Kasumi-1 (cell line): ENCODE measurements around the gene LYPLA2.
A peak's percentile ranks its signal among the peaks of the same experiment; 100 is the strongest.
"Not testable (repeated sequence)": the region's sequence is repeated elsewhere in the genome, so short reads cannot be mapped to it uniquely, and the experiment has no call there.

Experiments
- DNase-seq, 2 experiments: peaks; one replicate each; lab custom pipeline; 2025; lab: John Stamatoyannopoulos, UW

LYPLA2 gene

GRCh38 chr1:23779826-23780371 is 11.0 kb upstream of the LYPLA2 start:
- no peak for DNase-seq

GRCh38 chr1:23783141-23783540 is 7.8 kb upstream of the LYPLA2 start:
- not testable (repeated sequence) for DNase-seq

GRCh38 chr1:23784846-23785245 is 6.1 kb upstream of the LYPLA2 start:
- no peak for DNase-seq

- no peak for DNase-seq
Measured at GRCh38 chr1:23787701-23788100, 3.2 kb upstream of the LYPLA2 start.

GRCh38 chr1:23788695-23789094 is 2.2 kb upstream of the LYPLA2 start:
- DNase-seq = no peak

DNA sequence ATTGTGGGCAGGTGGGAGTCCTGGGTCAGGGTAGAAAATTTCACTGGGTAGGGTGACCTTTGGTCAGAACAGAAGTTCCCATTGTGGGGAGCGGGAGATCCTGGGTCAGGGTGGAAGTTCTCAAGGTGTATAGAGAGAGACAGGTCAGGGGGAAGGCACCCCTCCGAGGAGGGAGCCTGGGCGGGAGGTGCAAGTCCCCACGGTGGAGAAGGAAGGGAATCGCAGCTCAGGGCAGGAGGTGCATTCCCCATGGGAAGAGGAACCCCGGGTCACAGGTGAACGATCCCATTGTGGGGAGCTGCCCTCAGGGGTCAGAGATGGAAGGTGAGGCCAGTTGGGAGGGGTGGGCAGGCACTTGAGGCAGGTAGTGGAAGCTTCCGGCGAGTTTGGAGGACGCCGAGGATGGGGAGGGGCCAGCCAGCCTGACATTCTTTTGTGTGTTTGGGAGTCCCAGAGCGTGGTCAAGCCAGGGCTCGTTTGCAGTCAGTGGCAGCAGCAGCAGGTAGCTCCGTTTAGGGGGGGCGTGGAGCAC is 637 bp downstream of the LYPLA2 start:
- DNase-seq = peak in 1 of 2 experiments; percentile 15

- no peak for DNase-seq
Measured at GRCh38 chr1:23792151-23792945, 1.4 kb downstream of the LYPLA2 start.

GRCh38 chr1:23793018-23793781 is 2.3 kb downstream of the LYPLA2 start:
- no peak for DNase-seq

DNA sequence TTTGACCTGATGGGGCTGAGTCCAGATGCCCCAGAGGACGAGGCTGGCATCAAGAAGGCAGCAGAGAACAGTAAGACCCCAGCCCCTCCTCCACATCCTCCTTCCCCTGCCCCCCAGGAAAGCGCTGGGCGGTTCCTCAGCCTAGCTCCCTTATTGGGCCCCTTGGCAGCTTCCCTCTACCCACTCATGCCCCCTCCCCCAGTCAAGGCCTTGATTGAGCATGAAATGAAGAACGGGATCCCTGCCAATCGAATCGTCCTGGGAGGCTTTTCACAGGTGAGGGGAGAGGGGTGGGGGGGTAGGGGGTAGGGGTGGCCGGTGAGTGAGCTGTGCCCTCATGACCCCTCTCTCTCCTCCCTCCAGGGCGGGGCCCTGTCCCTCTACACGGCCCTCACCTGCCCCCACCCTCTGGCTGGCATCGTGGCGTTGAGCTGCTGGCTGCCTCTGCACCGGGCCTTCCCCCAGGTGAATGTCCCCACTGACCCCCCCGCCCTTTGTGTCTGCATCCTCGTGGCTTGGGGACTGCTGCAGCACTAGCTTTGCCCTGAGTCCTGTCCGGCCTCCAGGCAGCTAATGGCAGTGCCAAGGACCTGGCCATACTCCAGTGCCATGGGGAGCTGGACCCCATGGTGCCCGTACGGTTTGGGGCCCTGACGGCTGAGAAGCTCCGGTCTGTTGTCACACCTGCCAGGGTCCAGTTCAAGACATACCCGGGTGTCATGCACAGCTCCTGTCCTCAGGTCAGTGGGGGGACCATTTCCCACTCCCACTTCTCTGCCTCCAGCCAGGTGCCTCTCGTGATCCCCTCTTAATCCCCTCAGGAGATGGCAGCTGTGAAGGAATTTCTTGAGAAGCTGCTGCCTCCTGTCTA is 3.2 kb downstream of the LYPLA2 start:
- DNase-seq = no peak

GRCh38 chr1:23794732-23795182 is 3.8 kb downstream of the LYPLA2 start:
- not testable (repeated sequence) for DNase-seq

DNA sequence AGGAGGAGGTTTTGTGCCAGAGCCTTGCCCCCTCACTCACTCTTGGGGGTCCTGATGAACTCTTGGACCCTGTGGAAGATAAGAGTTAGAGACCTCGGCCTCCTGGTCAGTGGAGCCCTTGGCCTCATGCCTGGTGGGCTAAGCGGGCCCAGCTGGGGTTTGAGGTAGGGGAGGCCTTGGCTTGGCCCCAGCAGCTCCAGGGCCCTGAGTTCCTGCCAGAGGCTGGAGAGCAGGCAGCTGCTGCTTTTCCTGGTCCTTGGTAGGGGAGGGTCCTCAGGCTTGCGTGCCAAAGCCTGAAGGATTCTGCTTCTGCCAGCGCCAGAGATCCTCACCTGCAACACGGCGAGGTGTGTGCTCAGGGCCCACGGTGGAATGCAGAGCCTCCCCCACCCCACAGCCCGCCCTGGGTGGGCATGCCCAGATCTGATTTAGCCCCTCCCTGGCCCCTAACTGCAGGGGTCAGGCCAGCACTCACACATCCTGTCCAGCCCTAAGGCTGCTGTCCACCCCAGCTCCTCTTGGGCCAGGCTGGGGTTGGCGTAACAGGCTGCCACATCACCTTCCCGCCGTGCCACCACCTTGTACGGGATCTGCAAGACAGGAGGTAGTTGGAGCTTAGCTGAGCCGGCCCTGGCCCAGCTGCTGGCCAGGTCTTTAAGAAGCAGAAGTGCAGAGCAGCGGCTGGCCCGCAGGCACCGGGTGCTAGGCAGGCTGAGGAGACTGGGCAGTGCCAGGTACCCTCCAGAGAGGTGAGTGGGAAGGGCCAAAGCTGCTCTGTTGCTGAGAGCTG is 4.9 kb downstream of the LYPLA2 start:
- DNase-seq = no peak

DNA sequence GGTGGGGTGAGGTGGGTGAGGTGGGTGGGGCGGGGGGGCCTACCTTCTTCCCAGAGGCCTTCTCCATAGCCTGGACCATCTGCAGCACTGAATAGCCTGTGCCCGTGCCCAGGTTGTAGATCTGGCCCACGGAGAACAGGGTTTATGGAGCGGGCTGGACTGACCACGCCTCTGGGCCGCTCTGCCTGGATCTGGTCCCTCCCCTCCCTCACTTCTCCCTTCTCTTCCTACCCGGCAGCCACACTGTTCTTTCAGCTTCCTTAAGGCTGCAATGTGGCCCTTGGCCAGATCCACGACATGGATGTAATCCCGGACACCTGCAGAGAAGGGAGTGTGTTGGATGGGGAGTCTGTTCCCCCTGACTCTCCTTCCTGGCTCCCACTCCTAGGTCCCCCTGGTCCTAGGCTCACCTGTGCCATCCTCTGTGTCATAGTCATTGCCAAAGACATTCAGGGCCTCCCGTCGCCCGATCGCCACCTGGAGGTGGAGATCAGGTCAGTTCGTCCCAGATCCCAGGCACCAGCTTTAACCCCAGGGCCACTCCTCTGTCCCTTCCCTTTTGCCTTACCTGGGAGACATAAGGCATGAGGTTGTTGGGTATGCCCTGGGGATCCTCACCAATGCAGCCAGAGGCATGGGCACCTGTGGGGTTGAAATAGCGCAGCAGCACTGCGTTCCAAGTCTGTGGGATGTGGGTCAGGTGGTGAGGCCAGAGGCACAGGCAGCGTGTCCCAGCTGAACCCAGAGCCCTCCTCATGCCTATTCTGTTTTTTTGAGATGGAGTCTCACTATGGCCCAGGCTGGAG is 5.7 kb downstream of the LYPLA2 start:
- no peak for DNase-seq

- no peak for DNase-seq
Measured at GRCh38 chr1:23797478-23798448, 6.8 kb downstream of the LYPLA2 start.

DNA sequence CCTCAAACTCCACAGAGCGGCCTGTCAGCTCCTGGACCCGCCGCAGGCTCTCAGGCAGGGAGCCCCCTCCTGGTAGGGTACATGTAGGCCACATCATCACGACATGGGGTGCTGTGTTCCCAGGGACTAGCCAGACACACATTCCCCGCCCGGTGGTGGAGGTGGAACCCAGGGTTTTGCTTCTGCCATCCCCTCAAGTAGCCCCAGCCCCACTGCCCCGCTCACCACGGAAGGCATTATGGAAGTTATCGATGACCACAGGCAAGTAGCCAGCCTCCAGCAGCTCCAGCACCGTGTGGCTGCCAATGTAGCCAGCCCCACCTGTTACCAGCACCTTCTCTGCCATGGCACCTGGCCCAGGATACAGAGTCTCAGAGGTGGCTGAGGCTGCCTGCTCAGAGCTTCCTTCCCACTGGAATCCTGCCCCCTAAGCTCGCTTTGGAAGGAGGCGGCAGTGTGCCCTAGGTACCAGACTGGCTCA is 7.8 kb downstream of the LYPLA2 start:
- DNase-seq = peak; percentile 3 to 15

DNA sequence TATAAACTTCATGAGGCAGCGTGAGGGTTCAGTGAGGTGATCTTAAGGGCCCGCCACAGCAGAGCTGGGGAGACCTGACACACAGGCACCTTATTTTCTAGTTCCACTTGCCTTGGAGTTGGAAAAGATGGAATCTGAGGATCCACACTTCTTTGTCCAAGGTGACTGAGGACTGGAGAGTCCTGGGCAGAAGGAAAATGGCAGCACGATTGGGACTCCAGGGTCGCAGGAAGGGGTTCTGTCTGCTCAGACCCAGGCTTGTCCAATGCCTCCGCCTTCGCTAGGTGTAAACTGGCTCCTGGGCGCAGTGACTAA is 8.3 kb downstream of the LYPLA2 start:
- DNase-seq = no peak

DNA sequence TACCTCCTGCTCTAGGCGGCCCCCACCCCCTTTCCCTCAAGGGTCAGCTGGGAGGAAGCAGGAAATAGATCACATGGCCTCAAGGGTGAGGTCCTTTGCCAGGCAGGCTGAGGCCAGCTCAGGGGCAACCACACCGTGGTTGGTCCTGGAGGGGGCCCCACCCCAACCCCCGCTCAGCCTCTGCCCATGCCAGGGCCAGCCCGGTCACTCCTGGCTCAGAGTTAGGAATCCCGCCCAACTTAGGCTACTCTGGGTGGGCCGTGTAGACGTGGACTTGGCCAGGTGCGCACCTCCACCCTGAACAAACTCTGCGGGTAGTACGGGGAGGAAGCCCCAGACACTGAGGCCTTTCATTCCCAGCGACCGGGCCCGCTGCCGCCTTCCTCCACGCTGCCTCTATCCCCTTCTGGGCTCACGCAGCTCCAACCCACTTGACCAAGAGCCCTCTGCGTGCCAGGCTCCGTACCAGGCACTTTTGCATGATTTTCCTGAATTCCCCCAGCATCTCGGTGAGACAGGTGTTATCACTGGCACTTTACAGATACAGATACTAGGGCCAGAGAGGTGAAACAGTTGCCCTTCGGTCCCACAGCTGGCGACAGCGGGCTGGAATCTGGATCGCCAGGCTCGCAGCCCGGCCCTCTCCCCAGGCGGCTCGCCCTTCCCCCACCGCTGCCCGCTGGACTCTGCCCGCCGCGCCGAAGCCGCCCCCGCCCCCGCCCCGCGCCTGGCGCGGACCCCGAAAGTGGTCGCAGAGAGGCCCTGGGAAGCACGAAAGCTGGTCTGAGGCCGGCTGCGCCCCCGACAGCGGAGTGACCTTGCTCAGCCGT is 8.8 kb downstream of the LYPLA2 start:
- no peak for DNase-seq

GRCh38 chr1:23800400-23801337 is 9.7 kb downstream of the LYPLA2 start, which contains the start of gene GALE:
GALE (minus strand) TSS chr1:23800754; CDS start chr1:23799007, 1,747 bp downstream.
- peak; percentile 81 to 93 for DNase-seq
